ENCODE data around the gene CLCN4.

The CLCN4 gene

DNA sequence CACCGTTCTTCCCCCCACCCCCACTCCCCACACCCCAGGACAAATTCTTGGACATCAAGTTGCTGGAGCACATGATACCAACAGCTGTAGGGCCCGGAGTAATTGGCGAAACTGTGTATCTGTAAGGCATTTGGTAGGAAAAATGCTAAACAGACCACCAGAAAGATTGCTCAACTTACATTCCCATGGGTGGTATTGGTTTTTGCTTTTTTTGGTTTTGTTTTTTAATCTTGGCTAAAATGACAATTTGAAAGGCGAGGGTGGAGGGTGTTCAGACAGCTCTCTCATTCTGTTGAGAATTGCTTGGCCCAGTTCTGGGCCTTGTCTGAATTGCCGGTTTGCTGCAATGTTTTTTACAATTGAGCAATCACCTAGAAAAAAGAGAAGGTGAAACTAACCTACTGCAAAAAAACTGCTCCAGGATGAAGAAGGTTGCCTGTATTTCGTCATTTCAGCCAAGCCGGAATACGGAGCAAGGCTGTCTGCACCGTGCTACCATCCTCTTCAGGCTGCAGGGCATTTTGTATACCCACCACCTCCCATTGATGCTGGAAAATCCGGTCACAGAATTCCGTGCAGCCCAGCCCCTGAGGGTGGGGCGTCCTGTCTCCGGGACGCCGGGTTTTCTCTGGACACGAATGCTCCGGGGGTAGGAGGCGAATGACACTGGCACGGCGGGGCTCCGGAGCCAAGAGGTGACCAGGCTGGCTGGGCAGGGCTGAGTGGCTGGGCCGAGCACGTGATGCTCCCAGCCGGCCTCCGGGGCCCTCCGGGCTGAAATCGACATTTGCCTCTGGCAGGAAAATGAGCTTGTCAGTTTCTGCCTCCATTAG is at the start of gene CLCN4:
Gene CLCN4, plus strand, starts transcription at position 777 of the 833 bp plus-strand sequence. CDS start 28,058 bp downstream, outside the sequence.
- DNase-seq = no peak

DNA sequence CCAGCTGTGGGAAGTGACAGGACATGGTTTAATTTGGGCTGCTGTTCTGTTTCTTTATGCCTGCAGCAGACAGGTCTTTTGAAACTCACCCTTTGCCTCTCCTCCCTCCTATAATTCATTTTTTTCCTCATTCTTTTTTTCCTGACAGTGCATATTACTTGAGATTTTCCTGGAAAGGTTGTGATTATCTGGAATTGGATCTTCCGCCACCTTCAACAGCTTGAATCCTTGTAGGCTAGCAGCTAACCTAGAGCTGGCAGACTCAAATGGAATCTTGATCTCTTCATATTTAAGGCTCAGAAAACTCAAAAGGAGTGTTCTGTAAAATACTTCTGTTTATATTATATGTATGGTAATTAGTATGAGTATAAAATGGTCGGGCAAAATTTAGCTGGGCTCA is 49.3 kb upstream of the CLCN4 start:
- DNase-seq = no peak

DNA sequence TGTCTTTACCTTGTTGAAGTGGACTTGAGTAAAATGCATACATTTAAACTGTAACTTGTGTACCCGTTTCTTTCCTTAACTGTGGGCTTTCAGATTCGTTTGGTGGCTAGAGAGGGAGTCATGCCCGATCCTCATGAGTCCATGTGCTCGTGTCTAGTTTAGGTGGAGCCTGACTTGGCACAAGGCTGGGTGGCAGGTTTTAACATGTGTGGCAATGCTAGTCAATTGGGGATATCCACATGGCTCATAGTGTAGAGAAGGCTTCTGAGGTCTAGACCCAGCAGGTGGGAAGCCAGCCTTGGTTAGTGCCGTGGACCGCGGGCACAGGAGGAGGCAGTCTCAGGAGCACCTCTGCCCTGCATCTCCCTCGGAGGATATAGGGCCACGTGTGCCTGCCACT is 48.5 kb upstream of the CLCN4 start:
- no peak for DNase-seq

DNA sequence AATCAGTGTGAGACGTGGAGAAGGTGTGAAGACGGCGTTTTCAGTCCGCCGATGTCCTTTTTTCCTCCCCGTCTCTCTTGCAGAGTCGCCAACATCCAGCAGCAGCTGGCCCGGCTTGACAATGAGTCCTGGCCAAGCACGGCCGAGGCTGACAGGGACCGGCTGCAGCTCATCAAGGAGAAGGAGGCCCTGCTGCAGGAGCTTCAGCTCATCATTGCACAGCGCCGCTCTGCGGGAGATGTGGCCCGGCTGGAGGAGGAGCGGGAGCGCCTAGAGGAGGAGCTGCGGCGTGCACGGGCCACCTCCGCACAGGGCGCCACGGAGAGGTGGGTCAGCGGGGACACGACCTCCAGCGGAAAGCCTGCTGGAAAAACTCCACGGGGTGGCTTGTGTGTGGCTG is 47.1 kb upstream of the CLCN4 start:
- DNase-seq = no peak

DNA sequence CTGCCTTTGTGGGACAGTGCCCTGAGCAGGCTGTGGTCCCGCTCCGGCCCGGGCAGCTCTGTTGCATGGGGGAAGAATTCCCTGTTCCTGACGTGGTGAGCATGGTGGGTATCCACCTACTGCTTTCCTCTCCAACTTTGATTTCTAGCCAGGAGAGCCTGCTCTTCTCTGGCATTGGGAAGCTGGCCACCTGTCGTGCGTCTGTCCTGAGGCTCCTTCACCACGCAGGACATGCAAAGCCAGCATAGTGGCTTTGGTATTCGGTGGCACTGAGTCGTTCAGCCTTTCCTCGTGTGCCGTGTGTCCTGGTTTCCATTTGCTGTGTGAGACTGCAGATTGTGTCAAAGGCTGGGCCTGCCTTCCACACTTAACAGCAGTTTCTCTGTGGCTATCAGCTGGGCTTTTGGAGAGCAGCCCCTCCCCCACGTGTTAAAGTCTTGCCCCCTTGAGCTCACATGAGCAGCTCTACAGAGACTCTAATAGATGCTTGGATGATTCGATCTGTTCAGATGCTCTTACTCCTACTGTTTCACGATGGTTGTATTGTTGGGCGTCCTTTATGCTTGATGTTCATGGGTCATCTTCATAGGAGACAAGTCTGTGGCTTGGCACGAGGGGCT is 46.3 kb upstream of the CLCN4 start:
- peak; percentile 15 for DNase-seq

DNA sequence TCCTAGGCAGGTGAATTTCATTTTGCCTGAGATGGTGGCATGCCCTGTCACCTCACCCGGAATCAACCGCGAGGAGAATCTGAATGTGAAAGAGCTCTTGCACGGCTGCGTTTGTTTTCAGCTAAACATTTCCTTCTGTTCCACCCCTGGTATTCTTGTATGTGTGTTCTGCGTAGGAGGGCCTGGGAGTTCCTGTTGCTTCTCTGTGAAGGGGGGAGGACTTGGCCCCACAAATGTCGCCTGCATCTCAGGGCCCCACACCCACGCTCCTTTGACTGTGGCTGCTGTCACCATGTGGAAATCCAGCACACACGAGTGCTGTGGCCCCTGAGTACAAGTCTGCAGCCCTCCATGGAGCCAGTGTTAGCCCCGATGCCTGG is 45.8 kb upstream of the CLCN4 start:
- DNase-seq = peak; percentile 46

DNA sequence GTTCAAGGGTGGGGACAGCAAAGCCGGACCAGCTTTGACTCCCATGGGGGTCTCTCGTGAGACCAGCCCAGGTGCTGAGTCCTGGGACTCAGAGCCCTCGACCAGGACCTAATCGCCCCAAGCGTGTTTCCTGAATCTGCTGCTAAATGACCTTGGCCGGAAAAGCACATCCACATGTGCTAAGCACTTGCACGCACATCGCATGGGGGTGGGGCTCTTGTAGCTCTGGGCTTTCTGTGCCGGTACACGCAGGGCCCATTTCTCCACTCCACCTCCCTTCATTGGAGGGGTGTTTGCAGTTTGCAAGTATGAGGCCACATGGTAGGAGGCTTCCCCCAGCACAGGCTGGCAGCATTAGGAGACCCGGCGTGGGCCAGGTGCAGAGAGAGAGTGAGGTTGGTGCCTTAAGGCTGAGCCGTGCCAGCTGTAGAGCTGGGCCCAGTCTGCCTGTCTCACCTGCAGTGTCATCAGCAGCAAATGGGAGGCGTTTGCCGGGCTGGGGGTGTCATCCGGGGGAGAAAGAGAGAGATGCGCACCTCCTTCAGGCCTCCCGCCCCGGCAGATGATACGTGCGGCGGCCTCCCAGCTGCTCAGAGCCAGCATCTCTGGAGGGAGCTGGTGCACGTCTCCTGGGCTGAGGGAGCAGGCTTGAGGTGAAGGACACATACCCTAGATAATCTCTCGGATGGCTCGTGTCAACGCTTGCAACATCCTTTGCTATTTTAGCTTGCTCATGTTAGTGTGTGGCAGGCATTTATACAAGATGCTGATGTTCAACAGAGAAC is 45.2 kb upstream of the CLCN4 start:
- DNase-seq = peak; percentile 86

DNA sequence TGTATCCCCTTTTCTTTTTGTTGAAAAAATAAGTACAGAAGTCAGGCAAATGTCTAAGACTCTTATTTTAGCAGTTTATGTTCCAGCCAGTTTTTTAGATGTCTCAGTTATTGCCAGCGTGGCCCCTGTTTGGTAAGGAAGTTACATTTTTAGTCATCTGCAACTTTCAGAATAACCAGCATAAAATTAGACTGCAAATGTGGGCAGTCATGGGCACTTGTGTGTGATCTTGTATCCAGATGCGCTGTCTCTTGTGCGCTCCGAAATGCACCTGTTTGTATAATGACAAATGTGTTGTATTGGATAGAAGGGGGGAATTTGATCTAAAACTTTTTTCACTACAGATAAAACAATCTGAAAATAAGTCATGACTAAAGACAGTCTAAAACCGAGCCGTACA is 44.3 kb upstream of the CLCN4 start:
- peak; percentile 28 for DNase-seq

DNA sequence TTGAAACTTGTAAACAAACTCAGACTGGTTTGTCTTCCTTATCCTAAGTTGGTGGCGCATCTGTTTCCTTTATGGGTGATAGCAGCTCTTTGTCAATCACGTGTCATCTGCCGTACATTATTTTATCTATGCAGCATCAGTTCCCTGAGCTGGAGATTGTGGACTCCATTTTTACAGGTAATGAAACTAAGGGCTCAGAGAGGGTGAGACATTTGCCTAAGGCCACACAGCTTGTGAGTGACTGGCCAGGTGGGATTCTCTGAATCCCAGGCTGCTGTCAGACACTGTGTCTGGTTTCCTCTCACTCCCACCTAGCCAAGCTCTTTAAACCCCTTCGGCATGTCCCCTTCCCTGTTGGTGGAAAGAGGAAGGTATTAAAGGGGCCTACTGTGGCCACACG is 41.7 kb upstream of the CLCN4 start:
- DNase-seq = no peak

DNA sequence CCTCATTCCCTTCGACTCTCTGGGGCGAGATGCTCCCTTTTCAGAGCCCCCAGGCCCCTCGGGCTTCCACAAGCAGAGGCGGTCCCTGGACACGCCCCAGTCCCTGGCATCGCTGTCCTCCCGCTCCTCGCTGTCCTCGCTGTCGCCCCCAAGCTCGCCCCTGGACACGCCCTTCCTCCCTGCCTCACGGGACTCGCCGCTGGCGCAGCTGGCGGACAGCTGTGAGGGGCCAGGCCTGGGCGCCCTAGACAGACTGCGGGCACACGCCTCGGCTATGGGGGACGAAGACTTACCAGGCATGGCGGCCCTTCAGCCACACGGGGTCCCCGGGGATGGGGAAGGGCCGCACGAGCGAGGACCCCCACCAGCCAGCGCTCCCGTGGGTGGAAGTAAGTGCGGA is 39.5 kb upstream of the CLCN4 start:
- DNase-seq = no peak

DNA sequence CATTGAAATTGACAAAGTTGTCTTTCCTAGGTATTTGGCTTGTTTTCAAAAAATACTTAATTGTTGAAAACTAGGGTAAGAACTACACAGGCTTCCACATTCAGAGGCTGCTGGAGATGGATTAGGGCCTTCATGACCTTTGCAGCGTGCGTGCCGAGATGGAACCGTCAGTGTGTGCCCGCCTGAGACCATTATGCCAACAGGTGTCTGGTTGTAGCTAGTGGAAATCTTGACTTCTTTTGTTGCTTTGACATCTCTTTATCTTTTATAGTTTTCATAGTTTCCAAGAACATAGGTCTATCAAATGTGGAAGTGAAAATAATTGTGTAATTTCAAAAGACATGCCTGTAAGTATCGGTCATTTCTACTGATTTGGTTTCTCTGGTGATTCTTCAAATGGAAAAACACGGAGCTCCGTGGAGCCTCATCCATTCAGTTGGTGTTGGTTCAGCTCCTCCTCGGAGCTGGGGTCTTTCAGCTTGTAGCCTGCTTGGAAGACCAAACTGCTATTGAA is 38.9 kb upstream of the CLCN4 start:
- no peak for DNase-seq

DNA sequence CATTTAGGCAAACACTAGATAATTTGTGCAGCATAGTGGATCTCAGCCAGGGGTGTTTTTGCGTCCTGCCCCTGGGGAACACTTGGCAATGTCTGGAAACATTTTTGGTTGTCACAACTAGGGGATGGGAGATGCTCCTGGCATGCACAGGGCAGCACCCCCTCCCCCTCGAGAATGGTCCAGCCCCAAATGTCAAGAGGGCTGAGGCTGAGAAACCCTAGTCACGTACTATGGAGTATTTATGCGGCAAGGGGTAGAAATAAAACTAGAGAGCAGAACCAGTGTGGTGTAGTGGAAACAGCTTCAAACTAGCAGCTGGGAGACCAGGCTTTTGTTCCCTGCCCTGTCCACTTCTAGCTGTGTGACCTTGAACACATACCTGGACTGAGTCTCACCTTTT is 38.2 kb upstream of the CLCN4 start:
- DNase-seq = no peak

DNA sequence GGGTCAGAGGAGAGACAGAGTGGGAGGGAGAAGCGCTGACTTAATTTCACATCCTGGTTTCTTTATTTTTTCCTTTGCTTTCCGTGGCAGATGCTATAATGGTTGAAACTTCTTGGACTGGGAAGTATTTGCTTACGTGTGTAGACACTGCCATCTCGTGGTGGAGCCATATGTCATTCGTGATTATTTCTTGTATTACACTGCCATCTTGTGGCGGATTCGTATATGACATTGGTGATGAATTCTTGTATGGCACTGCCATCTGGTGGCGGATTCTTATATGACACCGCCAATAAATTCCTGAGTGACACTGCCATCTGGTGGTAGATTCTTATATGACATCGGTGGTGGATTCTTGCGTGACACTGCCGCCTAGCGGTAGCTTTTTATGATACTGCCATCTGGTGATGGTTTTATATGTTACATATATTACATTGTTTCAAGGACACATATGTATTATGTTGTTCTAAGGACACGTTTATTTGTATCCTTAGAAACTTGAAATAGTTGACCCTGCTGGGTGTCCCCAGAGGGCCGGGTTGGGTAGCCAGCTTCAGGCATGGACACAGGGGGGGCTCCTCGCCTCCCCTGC is 37.3 kb upstream of the CLCN4 start:
- DNase-seq = peak; percentile 74

DNA sequence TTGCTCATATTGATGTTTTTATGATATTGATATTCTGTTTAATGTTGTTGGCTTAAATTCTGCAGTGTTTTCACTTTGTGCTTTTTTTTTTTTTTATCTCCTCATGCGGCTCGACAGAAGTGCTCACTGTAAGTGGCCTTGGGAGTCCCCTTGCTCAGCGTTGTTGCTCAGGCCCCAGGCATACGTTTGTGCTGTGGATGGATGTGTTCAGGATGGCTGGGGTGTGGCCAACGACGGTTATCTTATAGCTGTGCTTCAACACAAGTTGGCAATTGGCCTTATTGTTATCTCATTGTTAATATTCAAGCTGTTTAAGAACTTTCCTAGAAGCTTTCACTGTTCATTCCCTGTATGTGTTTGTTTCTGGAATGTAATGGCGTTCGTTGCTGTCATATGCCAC is 36.4 kb upstream of the CLCN4 start:
- DNase-seq = no peak

DNA sequence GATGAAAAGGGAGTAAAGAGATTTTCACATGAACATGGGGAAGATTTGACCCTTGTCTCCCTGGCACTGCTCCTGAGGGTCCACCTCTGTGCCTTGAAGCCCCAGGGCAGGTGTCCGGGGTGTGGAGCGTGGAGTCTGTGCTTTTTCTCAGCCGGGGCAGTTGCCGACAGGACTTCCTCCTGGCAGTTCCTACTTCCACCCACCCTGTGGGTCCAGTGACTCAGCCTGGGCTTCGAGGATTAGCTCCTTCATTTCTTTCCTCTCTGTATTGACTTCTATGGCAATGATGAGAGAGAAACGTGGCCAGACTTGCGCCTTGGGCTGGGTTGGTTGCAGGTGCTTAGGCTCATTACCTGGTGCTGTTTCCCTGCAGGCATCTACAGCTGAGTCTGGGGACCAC is 35.9 kb upstream of the CLCN4 start:
- no peak for DNase-seq

DNA sequence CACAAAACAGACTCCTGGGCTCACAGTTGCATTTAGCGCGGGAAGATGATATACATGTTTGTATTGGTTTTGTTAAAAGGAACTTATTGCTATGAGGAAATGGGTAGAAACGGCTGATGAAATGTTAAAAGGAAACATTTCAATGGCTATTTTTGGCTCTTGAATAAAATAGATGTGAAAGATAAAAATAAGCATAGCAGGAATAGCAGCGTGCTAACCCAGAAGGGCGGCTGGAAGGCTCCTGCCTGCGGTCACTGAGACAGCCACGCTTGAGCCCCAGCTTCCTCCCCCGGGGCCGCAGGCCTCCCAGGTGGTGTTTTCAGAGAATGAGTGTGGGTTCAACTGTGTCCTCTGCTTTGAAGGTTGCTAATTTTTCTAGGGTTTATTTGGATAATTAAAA is 35.0 kb upstream of the CLCN4 start:
- no peak for DNase-seq

DNA sequence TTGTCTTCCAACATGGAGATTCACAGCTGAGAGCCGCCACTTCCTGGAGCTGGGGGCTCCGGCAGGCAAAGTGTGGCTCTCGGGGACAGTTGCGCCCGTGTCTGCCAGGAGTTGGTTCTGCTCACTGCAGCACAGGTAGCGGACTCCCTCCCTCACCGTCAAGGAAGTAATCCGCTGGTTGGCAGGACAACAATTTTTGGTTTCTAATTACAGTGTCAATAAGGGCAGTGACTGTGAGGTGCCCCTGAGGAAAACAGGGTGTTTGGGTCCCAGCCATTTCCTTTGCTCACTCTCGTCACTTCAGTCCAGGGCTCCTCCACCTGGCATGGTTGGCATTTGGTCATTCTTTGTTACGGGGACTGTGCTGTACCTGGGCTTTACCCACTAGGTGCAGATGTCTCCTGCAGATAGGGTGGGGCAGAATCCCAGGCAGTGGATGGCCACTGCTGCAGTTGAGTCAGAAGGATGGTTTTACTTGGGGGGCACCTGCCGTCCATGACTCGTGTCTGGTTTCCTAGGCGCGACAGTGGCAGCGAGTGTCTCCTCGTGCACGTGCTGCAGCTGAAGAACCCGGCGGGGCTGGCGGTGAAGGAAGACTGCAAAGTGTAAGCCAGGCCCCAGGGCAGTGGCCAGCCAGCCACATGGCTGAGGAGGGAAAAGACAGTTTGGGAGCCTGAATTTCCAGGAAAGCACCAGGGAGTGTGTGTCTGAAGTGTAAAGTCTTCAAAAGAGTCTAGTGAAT is 32.1 kb upstream of the CLCN4 start:
- no peak for DNase-seq

DNA sequence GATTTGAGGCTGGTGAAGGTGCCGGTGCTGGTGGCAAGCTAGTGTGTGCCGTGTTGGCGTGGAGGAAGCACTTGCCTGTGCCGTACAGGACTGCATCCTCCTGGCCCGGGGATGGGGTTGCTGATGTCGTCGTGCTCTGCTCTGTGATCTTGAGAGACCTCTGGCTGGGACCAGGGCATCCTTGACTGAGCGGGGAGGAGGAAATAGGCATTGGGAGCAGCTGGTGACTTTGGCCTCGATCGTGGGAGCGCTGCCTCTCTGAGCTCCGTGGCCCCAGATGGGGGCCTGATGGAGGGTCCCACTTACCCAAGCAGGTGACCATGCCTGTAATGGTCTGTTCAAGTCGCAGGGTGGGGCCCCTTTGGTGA is 31.5 kb upstream of the CLCN4 start:
- DNase-seq = no peak

DNA sequence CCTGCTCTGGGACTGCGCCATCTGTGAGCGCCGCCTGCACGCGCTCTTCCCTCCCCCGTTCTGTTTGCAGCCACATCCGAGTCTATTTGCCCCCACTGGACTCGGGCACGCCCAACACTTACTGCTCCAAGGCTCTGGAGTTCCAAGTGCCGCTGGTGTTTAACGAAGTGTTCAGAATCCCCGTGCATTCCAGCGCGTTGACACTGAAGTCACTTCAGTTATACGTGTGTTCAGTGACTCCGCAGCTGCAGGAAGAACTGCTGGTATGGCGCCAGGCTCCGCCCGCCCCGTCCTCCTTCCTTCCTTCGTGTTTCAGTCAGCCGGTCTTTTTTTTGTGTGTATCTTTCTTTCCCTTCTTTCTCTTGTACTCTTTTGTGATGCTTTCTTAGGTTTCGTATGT is 30.7 kb upstream of the CLCN4 start:
- DNase-seq = no peak

DNA sequence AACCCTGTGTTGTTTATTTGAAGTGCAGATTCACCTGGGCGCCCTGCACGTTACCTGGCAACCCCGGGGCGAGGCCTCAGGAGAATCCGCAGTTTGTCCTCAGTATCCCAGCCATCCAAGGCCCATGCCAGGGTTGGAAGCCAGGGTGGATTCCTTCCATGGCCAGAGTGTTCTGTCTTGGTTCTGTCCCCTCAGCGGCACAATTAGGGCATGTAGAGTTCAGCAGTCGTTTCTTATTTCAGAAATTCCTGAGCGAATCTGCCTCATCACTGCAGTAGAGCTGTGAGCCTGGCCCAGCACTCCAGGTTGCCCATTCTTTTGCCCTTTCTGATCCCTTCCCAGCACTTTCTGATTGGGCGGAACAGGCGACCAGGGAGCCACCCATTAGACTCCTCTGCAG is 29.9 kb upstream of the CLCN4 start:
- no peak for DNase-seq

DNA sequence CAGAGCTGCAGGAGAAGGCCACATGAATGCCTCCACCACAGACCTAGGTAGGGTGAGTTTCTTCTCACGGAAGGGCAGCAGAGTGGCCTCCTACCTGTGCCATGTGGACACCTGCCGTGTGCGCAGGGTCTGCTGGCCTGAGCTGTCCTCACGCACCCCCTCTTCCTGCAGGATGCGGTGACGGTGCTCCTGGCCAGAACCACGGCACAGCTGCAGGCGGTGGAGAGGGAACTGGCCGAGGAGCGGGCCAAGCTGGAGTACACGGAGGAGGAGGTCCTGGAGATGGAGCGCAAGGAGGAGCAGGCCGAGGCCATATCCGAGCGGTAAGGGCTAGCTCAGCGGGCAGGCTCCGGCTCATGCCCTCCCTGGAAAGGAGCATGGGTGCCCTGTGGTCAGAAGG is 28.4 kb upstream of the CLCN4 start:
- DNase-seq = no peak

DNA sequence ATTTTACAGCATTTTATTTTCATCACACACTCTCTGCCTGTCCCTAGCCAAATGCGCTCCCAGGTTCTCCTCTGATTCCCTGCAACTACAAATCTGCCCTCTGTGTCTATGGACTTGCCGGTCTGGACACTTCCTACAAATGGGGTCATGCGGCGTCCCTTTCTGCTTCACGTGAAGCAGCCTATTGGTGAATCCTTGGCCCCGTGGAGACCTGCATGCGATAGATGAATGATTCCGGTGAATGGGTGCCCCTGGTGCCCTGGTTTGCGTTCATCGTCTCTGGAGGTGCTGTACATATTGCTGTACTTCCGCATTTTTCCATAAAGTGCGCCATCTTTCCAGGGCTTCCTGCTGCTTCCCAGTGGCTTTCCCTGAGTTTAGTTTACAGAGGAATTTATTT is 27.5 kb upstream of the CLCN4 start:
- DNase-seq = no peak

DNA sequence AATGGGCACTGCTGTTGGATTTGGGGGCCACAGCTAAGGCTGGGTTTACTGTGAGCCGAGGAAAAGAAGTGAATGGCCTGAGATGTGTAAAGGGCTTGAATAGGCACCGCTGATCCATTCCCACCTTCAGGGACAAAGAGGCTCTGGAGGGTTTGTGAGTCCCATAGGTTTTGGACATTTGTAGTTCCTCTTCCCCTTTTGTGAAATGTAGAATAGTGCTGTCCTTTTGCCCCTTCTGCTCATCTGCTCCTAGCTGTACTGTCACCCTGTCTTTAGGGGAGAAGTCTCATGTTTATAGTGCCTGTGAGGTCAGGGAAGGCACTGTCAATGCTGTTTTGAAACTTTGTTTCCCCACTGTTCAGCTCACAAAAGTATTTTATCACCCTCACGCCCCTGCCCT is 26.4 kb upstream of the CLCN4 start:
- DNase-seq = no peak

Data from RPMI8226 (cell line).